ENCODE data around the gene NPDC1. TPM values are rescaled to one million over a fixed set of nuclear protein-coding genes. Genes with fewer than 3 reads are reported as not detected.

NPDC1 gene
- total and polyA plus RNA-seq, 2 experiments from 2014 or later: 43.1 to 121 TPM

- peak within 1 kb of the TSS; percentile 57 for H3K4me3 ChIP-seq
- peak within 1 kb of the TSS; percentile 28 for H3K27ac ChIP-seq
- H3K36me3 ChIP-seq (ENCODE audit: low read depth): no peaks in the 10 kb centered on the region
- no peak for TF ChIP-seq EZH2phosphoT487 (IDR thresholded peaks at IDR 0.05; ENCODE audit: insufficient read depth, low read depth)
- no peak for TF ChIP-seq EZH2 (IDR thresholded peaks at IDR 0.05; ENCODE audit: insufficient read depth, poor library complexity, severe bottlenecking)
- peak; percentile 69 for DNase-seq
- peak within 1 kb of the TSS; percentile 52 for H3K9ac ChIP-seq
- WGBS, 2 experiments (ENCODE audit: low coverage in 1 of 2, low lambda C conversion rate in 2 of 2, missing lambda C conversion rate in 2 of 2): 19 to 22% methylated on average over 25 to 35 of the region's 35 CpGs
- H2AFZ ChIP-seq: peak within 1 kb of the TSS; percentile 47
- H3K27me3 ChIP-seq (replicated peaks; ENCODE audit: insufficient read depth): no peaks in the 10 kb centered on the region
- peak within 1 kb of the TSS; percentile 46 for H3K4me2 ChIP-seq (ENCODE audit: unreplicated experiment)
- peaks cover 26% of the 10 kb centered on the region for H3K4me1 ChIP-seq (ENCODE audit: insufficient read depth)
- no peaks in the 10 kb centered on the region for H3K9me2 ChIP-seq (ENCODE audit: insufficient read depth)
- in situ Hi-C loops (cut with MboI): no loop called here
- H3F3A ChIP-seq (ENCODE audit: insufficient read depth): peaks cover 10% of the 10 kb centered on the region; the same call in 1 of the 2 replicates
- 0 out of 2 replicates have a peak, but pooled peaks cover 4% of the 10 kb centered on the region for H3K79me2 ChIP-seq (ENCODE audit: insufficient read depth)
- H3K9me3 ChIP-seq (ENCODE audit: low read depth): no peaks in the 10 kb centered on the region
- no peaks in the 10 kb centered on the region for H4K20me1 ChIP-seq (ENCODE audit: insufficient read depth)
Measured at GRCh38 chr9:136996361-136997292, 49.4 kb downstream of the NPDC1 start, which contains the start of gene CLIC3. TSS of gene CLIC3 (minus strand) at chr9:136996568. CDS start at chr9:136996543, 25 bp downstream.

GRCh38 chr9:136995772-136996311 is 50.1 kb downstream of the NPDC1 start:
- TF ChIP-seq EZH2phosphoT487 (IDR thresholded peaks at IDR 0.05; ENCODE audit: insufficient read depth, low read depth) (no peak), EZH2 (IDR thresholded peaks at IDR 0.05; ENCODE audit: insufficient read depth, poor library complexity, severe bottlenecking) (no peak)
- H2AFZ ChIP-seq: peak overlapping the region; percentile 47
- 9% methylated on average over 10 of the region's 12 CpGs for WGBS, 2 experiments (ENCODE audit: low coverage in 1 of 2, low lambda C conversion rate in 2 of 2, missing lambda C conversion rate in 2 of 2)
- H4K20me1 ChIP-seq (ENCODE audit: insufficient read depth): no peaks in the 10 kb centered on the region
- H3K4me3 ChIP-seq: peak overlapping the region; percentile 57
- peaks cover 17% of the 10 kb centered on the region for H3F3A ChIP-seq (ENCODE audit: insufficient read depth)
- H3K9me3 ChIP-seq (ENCODE audit: low read depth): no peaks in the 10 kb centered on the region
- H3K4me2 ChIP-seq (ENCODE audit: unreplicated experiment): peak overlapping the region; percentile 46
- no peaks in the 10 kb centered on the region for H3K36me3 ChIP-seq (ENCODE audit: low read depth)
- H3K9me2 ChIP-seq (ENCODE audit: insufficient read depth): no peaks in the 10 kb centered on the region
- no peaks in the 10 kb centered on the region for H3K27me3 ChIP-seq (replicated peaks; ENCODE audit: insufficient read depth)
- H3K79me2 ChIP-seq (ENCODE audit: insufficient read depth): 0 out of 2 replicates have a peak, but pooled peaks cover 4% of the 10 kb centered on the region
- peak overlapping the region; percentile 28 for H3K27ac ChIP-seq
- in situ Hi-C loops (cut with MboI): no loop called here
- DNase-seq: peak; percentile 69
- peak overlapping the region; percentile 52 for H3K9ac ChIP-seq
- H3K4me1 ChIP-seq (ENCODE audit: insufficient read depth): peaks cover 26% of the 10 kb centered on the region

GRCh38 chr9:136995362-136995761 is 50.6 kb downstream of the NPDC1 start:
- Histone ChIP-seq H3K9ac (no peak overlapping the region; the same call in 1 of the 2 replicates), H3K27me3 (replicated peaks; ENCODE audit: insufficient read depth) (no peaks in the 10 kb centered on the region), H2AFZ (no peak overlapping the region), H3K79me2 (ENCODE audit: insufficient read depth) (0 out of 2 replicates have a peak, but pooled peaks cover 4% of the 10 kb centered on the region), H4K20me1 (ENCODE audit: insufficient read depth) (no peaks in the 10 kb centered on the region), H3K27ac (no peak overlapping the region), H3K4me3 (peak overlapping the region; percentile 57), H3K4me1 (ENCODE audit: insufficient read depth) (peaks cover 23% of the 10 kb centered on the region), H3F3A (ENCODE audit: insufficient read depth) (peaks cover 17% of the 10 kb centered on the region), H3K4me2 (ENCODE audit: unreplicated experiment) (peak overlapping the region; percentile 46), H3K9me3 (ENCODE audit: low read depth) (no peaks in the 10 kb centered on the region), H3K9me2 (ENCODE audit: insufficient read depth) (no peaks in the 10 kb centered on the region), H3K36me3 (ENCODE audit: low read depth) (no peaks in the 10 kb centered on the region)
- TF ChIP-seq EZH2 (IDR thresholded peaks at IDR 0.05; ENCODE audit: insufficient read depth, poor library complexity, severe bottlenecking) (no peak), EZH2phosphoT487 (IDR thresholded peaks at IDR 0.05; ENCODE audit: insufficient read depth, low read depth) (no peak)
- in situ Hi-C loops (cut with MboI): no loop called here
- WGBS, 2 experiments (ENCODE audit: low coverage in 1 of 2, low lambda C conversion rate in 2 of 2, missing lambda C conversion rate in 2 of 2): 6 to 7% methylated on average over 25 to 28 of the region's 30 CpGs
- peak; percentile 54 for DNase-seq

GRCh38 chr9:136994888-136995230 is 51.1 kb downstream of the NPDC1 start:
- H3K4me2 ChIP-seq (ENCODE audit: unreplicated experiment): peak overlapping the region; percentile 46
- no peak overlapping the region for H3K27ac ChIP-seq
- no peak overlapping the region for H2AFZ ChIP-seq
- in situ Hi-C loops (cut with MboI): no loop called here
- TF ChIP-seq EZH2 (IDR thresholded peaks at IDR 0.05; ENCODE audit: insufficient read depth, poor library complexity, severe bottlenecking) (no peak), EZH2phosphoT487 (IDR thresholded peaks at IDR 0.05; ENCODE audit: insufficient read depth, low read depth) (no peak)
- 0 out of 2 replicates have a peak, but pooled peaks cover 4% of the 10 kb centered on the region for H3K79me2 ChIP-seq (ENCODE audit: insufficient read depth)
- no peaks in the 10 kb centered on the region for H3K9me3 ChIP-seq (ENCODE audit: low read depth)
- peaks cover 18% of the 10 kb centered on the region for H3K4me1 ChIP-seq (ENCODE audit: insufficient read depth)
- no peaks in the 10 kb centered on the region for H3K27me3 ChIP-seq (replicated peaks; ENCODE audit: insufficient read depth)
- no peaks in the 10 kb centered on the region for H3K36me3 ChIP-seq (ENCODE audit: low read depth)
- H3K9ac ChIP-seq: no peak overlapping the region
- H3K4me3 ChIP-seq: peak overlapping the region; percentile 57
- H3F3A ChIP-seq (ENCODE audit: insufficient read depth): peaks cover 12% of the 10 kb centered on the region
- no peaks in the 10 kb centered on the region for H4K20me1 ChIP-seq (ENCODE audit: insufficient read depth)
- WGBS, 2 experiments (ENCODE audit: low coverage in 1 of 2, low lambda C conversion rate in 2 of 2, missing lambda C conversion rate in 2 of 2): 49 to 50% methylated on average over 28 to 40 of the region's 40 CpGs
- no peaks in the 10 kb centered on the region for H3K9me2 ChIP-seq (ENCODE audit: insufficient read depth)
- no peak for DNase-seq
